IPS DF 4.7 (cell line): Measurements from ENCODE around the gene FXYD3.
"Not testable (repeated sequence)": the region's sequence is repeated elsewhere in the genome, so short reads cannot be mapped to it uniquely, and the experiment has no call there.

Experiments
- DNase-seq: peaks from one replicate; pipeline ENCODE4 v3.0.0-alpha.2; 2013; ENCODE audit warnings: low spot score; ENCODE audit errors: extremely low read depth

FXYD3 gene

GRCh38 chr19:35123573-35123972 is 8.0 kb downstream of the FXYD3 start:
- no peak for DNase-seq

DNA sequence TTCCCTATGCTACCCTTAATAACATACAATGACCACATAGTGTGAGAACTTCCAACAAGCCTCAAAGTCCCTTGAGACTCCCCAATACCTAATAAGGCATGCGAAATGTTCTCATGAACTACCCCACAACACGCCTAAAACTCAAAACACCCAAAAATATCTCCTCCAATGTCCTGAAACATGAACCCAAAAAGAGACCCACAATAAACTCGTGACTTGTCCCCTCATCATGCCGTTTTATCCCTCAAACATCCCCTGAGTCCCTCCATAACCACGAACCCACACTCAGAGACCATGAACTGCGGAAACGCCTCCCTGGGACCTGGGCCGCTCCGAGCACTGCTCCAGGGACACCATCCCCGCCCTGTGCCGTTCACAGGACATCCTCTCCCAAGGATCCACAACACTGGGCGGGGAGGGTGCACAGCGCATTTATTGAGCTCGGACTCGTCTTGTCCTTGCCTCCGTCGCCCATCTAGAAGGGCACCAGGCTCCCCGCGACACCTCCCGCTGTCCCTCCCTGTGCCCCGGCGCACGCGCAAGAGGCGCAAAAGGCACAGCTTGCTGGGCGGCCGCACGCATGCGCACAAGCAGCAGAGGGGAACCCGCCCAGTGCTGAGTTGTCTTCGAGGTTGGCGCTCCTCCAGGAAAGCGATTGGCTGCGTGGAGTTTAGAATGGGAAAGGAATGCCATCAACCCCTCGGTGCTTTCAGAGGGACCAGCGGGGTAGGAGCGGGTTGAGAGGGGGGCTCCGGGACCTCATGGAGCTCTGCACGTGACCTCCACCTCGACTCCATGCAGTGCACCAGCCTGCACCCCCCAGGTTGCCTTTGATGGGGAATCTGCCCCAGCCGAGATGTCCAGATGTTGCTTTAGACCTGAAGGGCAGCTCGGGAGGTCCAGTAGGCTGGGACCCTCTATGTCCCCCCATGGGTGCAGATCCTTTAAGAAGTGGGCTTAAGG is 8.8 kb downstream of the FXYD3 start:
- DNase-seq: no peak

- DNase-seq: no peak
Measured at GRCh38 chr19:35125270-35125717, 9.7 kb downstream of the FXYD3 start.

GRCh38 chr19:35125749-35126623 is 10.4 kb downstream of the FXYD3 start:
- no peak for DNase-seq

DNA sequence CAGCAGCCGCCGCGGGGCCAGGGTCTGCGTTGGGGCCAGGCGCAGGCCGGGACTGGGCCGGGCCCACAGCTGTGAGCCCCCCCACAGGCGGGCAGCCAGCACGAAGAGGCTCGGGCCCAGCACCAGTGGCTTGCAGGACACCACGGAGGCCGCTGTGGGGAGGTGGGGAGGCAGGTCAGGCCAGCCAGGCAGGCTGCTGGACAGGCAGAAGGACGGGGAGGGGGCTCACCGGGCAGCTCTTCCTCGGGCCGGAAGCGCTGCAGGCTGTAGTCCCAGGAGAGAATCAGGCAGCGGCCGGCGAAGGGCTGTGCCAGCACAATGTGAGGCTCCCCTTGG is 11.0 kb downstream of the FXYD3 start:
- DNase-seq: no peak

- DNase-seq: no peak
Measured at GRCh38 chr19:35127871-35128270, 12.2 kb downstream of the FXYD3 start.

- no peak for DNase-seq
Measured at GRCh38 chr19:35128398-35129057, 12.9 kb downstream of the FXYD3 start.

GRCh38 chr19:35129724-35130274 is 14.2 kb downstream of the FXYD3 start:
- DNase-seq: not testable (repeated sequence)

- DNase-seq: no peak
Measured at GRCh38 chr19:35130761-35131720, 15.4 kb downstream of the FXYD3 start.

GRCh38 chr19:35132254-35132653 is 16.6 kb downstream of the FXYD3 start:
- DNase-seq: no peak

GRCh38 chr19:35133826-35134225 is 18.2 kb downstream of the FXYD3 start:
- no peak for DNase-seq

DNA sequence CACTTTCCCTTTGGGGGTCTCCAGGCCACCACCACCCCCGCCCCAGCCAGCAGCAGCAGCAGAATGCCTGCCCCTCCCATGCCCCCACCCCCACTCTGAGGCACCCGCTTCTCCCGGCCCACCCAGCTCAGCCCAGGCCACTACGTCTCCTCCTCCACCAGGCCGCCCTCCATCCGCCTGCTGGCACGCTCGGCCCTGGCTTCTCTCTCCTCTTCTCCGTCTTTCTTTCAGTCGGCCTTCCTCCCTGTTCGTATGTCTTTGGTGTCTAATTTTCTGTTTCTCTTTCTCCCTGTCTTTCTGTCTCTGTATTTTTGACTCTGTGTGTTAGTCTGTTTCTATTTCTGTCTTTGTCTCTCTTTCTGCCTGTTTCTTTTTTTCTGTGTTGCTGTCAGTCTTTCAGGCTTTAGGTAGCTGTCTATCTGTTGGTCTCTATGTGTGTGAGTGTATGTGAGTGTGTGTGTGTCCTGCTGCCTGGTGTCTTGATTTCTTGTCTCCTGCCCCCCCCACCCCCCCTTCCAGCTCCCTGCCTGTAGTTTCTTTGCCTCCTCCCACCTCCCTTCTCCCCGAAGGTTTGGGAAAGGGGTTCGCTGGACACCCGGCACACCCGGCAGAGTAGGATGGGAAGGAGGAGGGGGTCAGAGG is 19.1 kb downstream of the FXYD3 start, which contains the start of gene LGI4:
TSS of gene LGI4 (minus strand) at position 459 of the 642 bp plus-strand sequence. CDS start at position 80, 379 bp downstream.
- no peak for DNase-seq

DNA sequence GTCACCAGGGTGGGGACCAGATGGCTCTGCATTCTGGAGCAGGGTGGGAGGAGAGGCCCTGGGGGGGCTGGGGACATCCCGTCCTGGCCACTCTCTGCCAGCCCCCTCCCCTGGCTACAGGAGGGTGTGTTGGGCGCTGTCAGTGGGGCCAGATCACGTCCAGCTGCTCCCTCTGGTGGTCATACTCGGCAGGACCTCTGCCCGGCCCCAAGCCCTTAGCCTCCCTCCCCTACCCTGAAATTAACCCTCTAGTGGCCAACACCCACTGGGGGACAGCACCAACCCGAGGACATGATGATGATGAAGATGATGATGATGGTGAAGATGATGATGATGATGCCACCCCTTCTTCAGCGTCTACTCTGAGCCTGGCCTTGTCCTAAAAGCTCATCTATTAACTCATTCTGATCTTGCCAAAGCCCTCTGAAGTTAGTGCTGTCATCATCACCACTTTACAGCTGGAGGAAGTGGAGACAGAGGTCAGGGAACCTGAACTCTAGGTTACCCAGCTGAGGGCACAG is 19.8 kb downstream of the FXYD3 start:
- no peak for DNase-seq

DNA sequence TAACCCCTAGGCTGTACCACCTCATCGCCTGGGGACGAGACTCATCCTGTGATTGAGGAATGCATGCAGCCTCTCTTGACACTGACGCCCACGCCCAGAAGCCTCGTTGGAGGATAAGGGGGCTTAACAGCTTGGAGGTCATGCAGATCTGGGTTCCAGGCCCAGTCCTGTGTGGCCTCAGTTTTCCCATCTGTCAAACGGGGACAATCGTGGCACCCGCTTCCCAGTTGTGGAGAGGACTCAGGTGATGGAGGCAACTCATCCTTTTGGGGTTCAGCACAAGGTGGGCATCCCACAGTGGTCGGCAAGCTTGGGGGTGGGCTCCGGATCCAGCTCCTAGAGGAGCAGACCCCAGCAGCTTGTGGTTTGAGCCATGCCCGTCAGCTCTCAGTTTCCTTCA is 20.6 kb downstream of the FXYD3 start:
- no peak for DNase-seq

DNA sequence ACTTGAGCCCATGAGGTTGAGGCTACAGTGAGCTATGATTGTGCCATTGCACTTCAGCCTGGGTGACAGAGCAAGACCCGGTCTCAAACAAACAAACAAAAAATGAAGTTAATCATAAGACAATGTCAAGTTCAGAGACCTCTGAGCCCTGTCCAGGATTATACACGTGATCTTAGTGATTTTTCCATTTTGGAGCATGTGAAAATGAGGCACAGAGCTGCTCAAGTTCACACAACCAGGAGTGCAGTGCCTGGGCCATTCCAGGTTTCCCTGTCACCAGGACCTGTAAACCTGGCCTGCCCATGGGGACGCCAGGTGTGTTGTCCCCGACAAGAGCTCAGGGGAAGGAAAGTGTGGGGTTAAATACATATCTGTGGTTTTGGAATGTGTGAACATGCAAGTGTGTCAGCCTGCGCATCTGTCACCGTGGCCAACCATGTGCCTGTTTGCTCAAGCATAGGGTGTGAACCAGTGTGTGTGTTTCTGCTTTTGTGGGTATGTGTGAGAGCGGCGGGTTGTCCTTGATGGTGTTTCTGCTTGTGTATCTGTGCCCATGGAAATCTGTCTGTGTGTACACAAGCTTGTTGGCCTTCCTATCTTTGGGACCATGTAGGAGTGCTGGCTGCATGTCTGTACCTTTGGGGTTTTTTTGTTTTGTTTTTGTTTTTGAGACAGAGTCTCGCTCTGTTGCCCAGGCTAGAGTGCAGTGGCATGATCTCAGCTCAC is 21.5 kb downstream of the FXYD3 start:
- no peak for DNase-seq

DNA sequence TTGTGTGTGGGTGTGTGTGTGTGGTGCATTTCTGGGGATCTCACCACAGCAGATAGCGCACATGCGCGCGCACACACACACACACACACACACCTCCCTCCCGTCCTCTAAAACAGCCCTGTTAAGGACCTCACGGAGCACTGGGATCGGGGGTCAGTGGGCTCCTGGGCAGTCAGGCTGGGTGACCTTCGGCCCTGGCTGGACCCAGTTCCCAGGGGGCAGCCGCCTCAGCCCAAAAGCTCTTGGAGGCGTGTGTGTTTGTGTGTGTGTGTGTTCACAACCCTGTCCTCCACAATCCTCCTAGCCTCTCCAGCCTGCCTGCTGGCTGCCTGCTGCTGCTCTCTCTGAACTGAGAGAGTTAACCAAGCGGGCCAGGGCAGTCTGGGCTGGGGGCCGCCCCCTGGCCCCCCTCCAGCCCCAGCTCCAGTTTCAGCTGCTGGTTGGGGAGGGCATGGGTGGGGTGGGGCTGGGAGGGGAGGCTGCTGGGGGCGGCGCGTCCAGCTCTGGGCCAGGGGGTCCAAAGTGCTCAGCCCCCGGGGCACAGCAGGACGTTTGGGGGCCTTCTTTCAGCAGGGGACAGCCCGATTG is 22.8 kb downstream of the FXYD3 start, which contains the start of gene FXYD1:
TSS of gene FXYD1 (plus strand) at position 520 of the 588 bp plus-strand sequence. CDS start 1,256 bp downstream, outside the sequence.
- no peak for DNase-seq

DNA sequence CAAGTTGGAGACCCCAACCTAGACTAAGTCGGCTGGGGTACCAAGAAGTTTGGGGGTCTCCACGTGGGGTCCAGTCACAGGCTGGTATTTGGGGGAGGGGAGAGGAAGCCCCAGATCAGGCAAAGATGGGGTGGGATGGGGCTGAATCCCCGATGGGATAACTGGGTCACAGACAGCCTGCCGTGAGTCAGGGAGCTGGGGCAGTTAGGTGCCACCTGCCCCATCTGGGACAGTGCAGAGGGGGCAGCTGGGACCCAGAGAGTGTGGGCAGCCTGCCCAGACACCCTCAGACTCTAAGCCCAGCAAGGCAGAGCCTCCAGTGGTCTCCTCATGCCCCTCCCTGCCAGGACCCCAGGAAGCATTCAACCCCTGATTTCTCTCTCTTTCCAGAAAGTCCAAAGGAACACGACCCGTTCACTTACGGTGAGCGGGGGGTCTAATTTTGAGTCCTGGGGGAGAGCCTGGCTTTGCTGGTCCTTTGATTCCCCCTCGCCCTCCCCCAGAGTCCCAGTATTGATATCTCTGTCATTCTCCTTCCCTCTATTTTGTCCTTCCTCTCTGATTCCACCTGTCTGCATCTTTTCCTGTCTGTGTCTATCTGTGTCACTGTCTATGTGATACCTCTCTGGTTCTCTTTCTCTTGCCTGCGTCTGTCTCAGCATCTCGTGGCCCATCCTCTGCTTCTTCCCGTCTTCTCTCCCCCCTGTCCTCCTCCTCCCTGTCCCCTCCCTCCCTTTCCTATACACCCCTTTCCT is 24.8 kb downstream of the FXYD3 start:
- no peak for DNase-seq
